ENCODE measurements around the gene GJA3.
"Not testable (repeated sequence)": the region's sequence is repeated elsewhere in the genome, so short reads cannot be mapped to it uniquely, and the experiment has no call there.

The GJA3 gene

GRCh38 chr13:20181188-20181587 lies 20.3 kb upstream of the GJA3 start:
- DNase-seq: no peak

- no peak for DNase-seq
Measured at GRCh38 chr13:20178156-20178555, 17.3 kb upstream of the GJA3 start.

GRCh38 chr13:20177049-20177831 lies 16.4 kb upstream of the GJA3 start:
- DNase-seq: no peak

- no peak for DNase-seq
Measured at GRCh38 chr13:20175907-20176652, 15.2 kb upstream of the GJA3 start.

- no peak for DNase-seq
Measured at GRCh38 chr13:20175406-20175794, 14.5 kb upstream of the GJA3 start.

- peak; percentile 12 for DNase-seq
Measured at GRCh38 chr13:20174656-20175405, 14.0 kb upstream of the GJA3 start.

- no peak for DNase-seq
Measured at GRCh38 chr13:20173116-20173746, 12.4 kb upstream of the GJA3 start.

GRCh38 chr13:20171364-20171763 lies 10.5 kb upstream of the GJA3 start:
- no peak for DNase-seq

- no peak for DNase-seq
Measured at GRCh38 chr13:20170921-20171320, 10.1 kb upstream of the GJA3 start.

GRCh38 chr13:20168396-20168795 lies 7.5 kb upstream of the GJA3 start:
- no peak for DNase-seq

- DNase-seq: no peak
Measured at GRCh38 chr13:20165417-20166257, 4.8 kb upstream of the GJA3 start.

GRCh38 chr13:20161951-20162300 lies 1.1 kb upstream of the GJA3 start:
- DNase-seq: no peak

GRCh38 chr13:20161275-20161950 lies 561 bp upstream of the GJA3 start:
- no peak for DNase-seq

- no peak for DNase-seq
Measured at GRCh38 chr13:20159646-20160305, 1.1 kb downstream of the GJA3 start.

- DNase-seq: no peak
Measured at GRCh38 chr13:20157151-20157796, 3.6 kb downstream of the GJA3 start.

- DNase-seq: no peak
Measured at GRCh38 chr13:20156702-20157101, 4.2 kb downstream of the GJA3 start.

- DNase-seq: not testable (repeated sequence)
Measured at GRCh38 chr13:20153290-20153689, 7.6 kb downstream of the GJA3 start.

- DNase-seq: no peak
Measured at GRCh38 chr13:20151612-20152011, 9.2 kb downstream of the GJA3 start.

GRCh38 chr13:20151016-20151415 lies 9.8 kb downstream of the GJA3 start:
- DNase-seq: no peak

- DNase-seq: no peak
Measured at GRCh38 chr13:20150561-20150960, 10.3 kb downstream of the GJA3 start.

GRCh38 chr13:20149762-20150161 lies 11.1 kb downstream of the GJA3 start:
- no peak for DNase-seq
